Keratinocyte (primary cell): ENCODE measurements around the gene PRR36.

Experiments
- CTCF ChIP-seq, 3 experiments: IDR thresholded peaks in 1 of 3; conservative IDR thresholded peaks in 1 of 3; optimal IDR thresholded peaks in 1 of 3; 2 replicates in 2 of 3; 3 replicates in 1 of 3; pipeline versions ENCODE3 to v1.5.1; 2011; ENCODE audit warnings: low read length in 3 of 3, mild to moderate bottlenecking in 3 of 3, moderate library complexity in 2 of 3, control low read depth in 1 of 3, inconsistent platforms in 1 of 3; ENCODE audit not compliant: insufficient read depth in 2 of 3; ENCODE audit errors: extremely low read depth in 1 of 3
- EZH2 ChIP-seq: IDR thresholded peaks from one replicate; pipeline ENCODE4 v1.6.1; 2012; ENCODE audit warnings: inconsistent platforms, mild to moderate bottlenecking, low read length, moderate library complexity

- no peak for TF ChIP-seq CTCF (optimal IDR thresholded peaks at IDR 0.05 in 1 of 3, IDR thresholded peaks at IDR 0.05 in 1 of 3, conservative IDR thresholded peaks at IDR 0.05 in 1 of 3; ENCODE audit: extremely low read depth in 1 of 3, insufficient read depth in 2 of 3, low read length in 3 of 3)
- no peak for TF ChIP-seq EZH2
Observed at GRCh38 chr19:7872306-7873204, 1.6 kb downstream of the PRR36 start.
